Measurements from ENCODE around the gene MALRD1.

MALRD1 gene

GRCh38 chr10:19107406-19107805 is 58.8 kb downstream of the MALRD1 start:
- no peak for DNase-seq (ENCODE audit: low read depth in 1 of 2, low spot score in 1 of 2)

GRCh38 chr10:19111501-19112267 is 63.1 kb downstream of the MALRD1 start:
- DNase-seq (ENCODE audit: low read depth in 1 of 2, low spot score in 1 of 2) = no peak

GRCh38 chr10:19117438-19117837 is 68.8 kb downstream of the MALRD1 start:
- DNase-seq (ENCODE audit: low read depth in 1 of 2, low spot score in 1 of 2) = no peak

- no peak for DNase-seq (ENCODE audit: low read depth in 1 of 2, low spot score in 1 of 2)
Observed at GRCh38 chr10:19119191-19119590, 70.6 kb downstream of the MALRD1 start.

- DNase-seq (ENCODE audit: low read depth in 1 of 2, low spot score in 1 of 2) = no peak
Observed at GRCh38 chr10:19120381-19120908, 71.8 kb downstream of the MALRD1 start.

- no peak for DNase-seq (ENCODE audit: low read depth in 1 of 2, low spot score in 1 of 2)
Observed at GRCh38 chr10:19133992-19134391, 85.4 kb downstream of the MALRD1 start.

GRCh38 chr10:19142967-19143366 is 94.4 kb downstream of the MALRD1 start:
- no peak for DNase-seq (ENCODE audit: low read depth in 1 of 2, low spot score in 1 of 2)

GRCh38 chr10:19144206-19144605 is 95.6 kb downstream of the MALRD1 start:
- DNase-seq (ENCODE audit: low read depth in 1 of 2, low spot score in 1 of 2) = no peak

- no peak for DNase-seq (ENCODE audit: low read depth in 1 of 2, low spot score in 1 of 2)
Observed at GRCh38 chr10:19154375-19154774, 105.8 kb downstream of the MALRD1 start.

- DNase-seq (ENCODE audit: low read depth in 1 of 2, low spot score in 1 of 2) = no peak
Observed at GRCh38 chr10:19158358-19158757, 109.8 kb downstream of the MALRD1 start.

- DNase-seq (ENCODE audit: low read depth in 1 of 2, low spot score in 1 of 2) = no peak
Observed at GRCh38 chr10:19158870-19159269, 110.3 kb downstream of the MALRD1 start.

- DNase-seq (ENCODE audit: low read depth in 1 of 2, low spot score in 1 of 2) = no peak
Observed at GRCh38 chr10:19164461-19164860, 115.9 kb downstream of the MALRD1 start.

GRCh38 chr10:19168584-19168983 is 120.0 kb downstream of the MALRD1 start:
- no peak for DNase-seq (ENCODE audit: low read depth in 1 of 2, low spot score in 1 of 2)

- DNase-seq (ENCODE audit: low read depth in 1 of 2, low spot score in 1 of 2) = no peak
Observed at GRCh38 chr10:19169041-19169440, 120.4 kb downstream of the MALRD1 start.

- DNase-seq (ENCODE audit: low read depth in 1 of 2, low spot score in 1 of 2) = no peak
Observed at GRCh38 chr10:19169684-19170083, 121.1 kb downstream of the MALRD1 start.

- DNase-seq (ENCODE audit: low read depth in 1 of 2, low spot score in 1 of 2) = no peak
Observed at GRCh38 chr10:19178675-19179074, 130.1 kb downstream of the MALRD1 start.

GRCh38 chr10:19184891-19185290 is 136.3 kb downstream of the MALRD1 start:
- DNase-seq (ENCODE audit: low read depth in 1 of 2, low spot score in 1 of 2) = no peak

- no peak for DNase-seq (ENCODE audit: low read depth in 1 of 2, low spot score in 1 of 2)
Observed at GRCh38 chr10:19194866-19195265, 146.3 kb downstream of the MALRD1 start.

GRCh38 chr10:19195698-19196097 is 147.1 kb downstream of the MALRD1 start:
- no peak for DNase-seq (ENCODE audit: low read depth in 1 of 2, low spot score in 1 of 2)

- DNase-seq (ENCODE audit: low read depth in 1 of 2, low spot score in 1 of 2) = no peak
Observed at GRCh38 chr10:19200211-19200610, 151.6 kb downstream of the MALRD1 start.

- DNase-seq (ENCODE audit: low read depth in 1 of 2, low spot score in 1 of 2) = no peak
Observed at GRCh38 chr10:19204246-19204917, 155.8 kb downstream of the MALRD1 start.

GRCh38 chr10:19209319-19209718 is 160.7 kb downstream of the MALRD1 start:
- no peak for DNase-seq (ENCODE audit: low read depth in 1 of 2, low spot score in 1 of 2)
